ENCODE measurements around the gene NUP58. TPM values are rescaled to one million over a fixed set of nuclear protein-coding genes. Genes with fewer than 3 reads are reported as not detected.

NUP58 gene
- polyA plus RNA-seq, result 36.3 to 51.5 TPM (median 43.8 TPM) in 3 replicates
- 35.9 TPM for polyA plus RNA-seq (2011; ENCODE audit: low read depth)
- polyA plus RNA-seq (2011; cell fraction: cytosol; rRNA removed), result 19.2 and 37.1 TPM in 2 replicates
- polyA plus RNA-seq (2011; cell fraction: nucleus; rRNA removed), result 28.6 and 33.1 TPM in 2 replicates
- 19.8 and 22.0 TPM in 2 replicates for polyA plus RNA-seq (2012; ENCODE audit: low replicate concordance)
- 35.0 to 65.9 TPM (median 57.9 TPM) in 3 replicates for polyA minus RNA-seq
- polyA minus RNA-seq (2011; cell fraction: cytosol; rRNA and poly(A)+ RNA removed), result 29.0 TPM
- 41.3 and 51.5 TPM in 2 replicates for polyA minus RNA-seq (2011; cell fraction: nucleus; rRNA and poly(A)+ RNA removed)

- dilution Hi-C loops (cut with MboI; ENCODE audit: extremely low pct_ligation_motif_present, low sequenced_read_pairs), result no loop called here
Measured at GRCh38 chr13:25301347-25302113, at the start of gene NUP58. TSS of gene NUP58 (plus strand) at chr13:25301625. CDS start at chr13:25301774, 149 bp downstream.

GRCh38 chr13:25252225-25252624, 49.2 kb upstream of the NUP58 start:
- Histone ChIP-seq H3K9me1 (ENCODE audit: control insufficient read depth, extremely low read depth, insufficient read depth, low read length) (no peaks in the 10 kb centered on the region), H3K36me3 (ENCODE audit: control insufficient read depth in 2 of 2, extremely low read depth in 1 of 2, insufficient read depth in 2 of 2, low read length in 2 of 2) (peaks cover 1 to 6% of the 10 kb centered on the region in 2 experiments), H3K4me1 (ENCODE audit: control insufficient read depth, extremely low read depth, insufficient read depth, low read length) (no peaks in the 10 kb centered on the region), H3K4me3 (ENCODE audit: control insufficient read depth in 2 of 3, extremely low read depth in 1 of 3, insufficient read depth in 2 of 3, low read depth in 1 of 3, low read length in 3 of 3) (no peak overlapping the region), H3K9me3 (ENCODE audit: control insufficient read depth, low read depth, low read length) (no peaks in the 10 kb centered on the region), H3K4me2 (ENCODE audit: control insufficient read depth, extremely low read depth, insufficient read depth, low read depth, low read length) (no peak overlapping the region), H3K27me3 (ENCODE audit: control insufficient read depth, extremely low read depth, insufficient read depth, low read length) (no peaks in the 10 kb centered on the region), H2AFZ (ENCODE audit: control insufficient read depth, low read length) (no peak overlapping the region), H3K79me2 (ENCODE audit: control insufficient read depth, insufficient read depth, low read length) (no peaks in the 10 kb centered on the region), H3K27ac (ENCODE audit: control insufficient read depth, insufficient read depth, low read length) (no peak overlapping the region), H4K20me1 (ENCODE audit: control insufficient read depth, extremely low read depth, insufficient read depth, low read length) (no peaks in the 10 kb centered on the region), H3K9ac (ENCODE audit: control insufficient read depth, extremely low read depth, insufficient read depth, low read length) (no peak overlapping the region)
- DNase-seq (ENCODE audit: low read depth, low spot score) (no peak), FAIRE-seq (no peak)
- dilution Hi-C loops (cut with MboI; ENCODE audit: extremely low pct_ligation_motif_present, low sequenced_read_pairs), result no loop called here
- no peak for TF ChIP-seq EZH2 (IDR thresholded peaks at IDR 0.05; ENCODE audit: low read length)
- no peak for TF ChIP-seq CTCF (optimal IDR thresholded peaks at IDR 0.05 in 1 of 3, IDR thresholded peaks at IDR 0.05 in 1 of 3, conservative IDR thresholded peaks at IDR 0.05 in 1 of 3; ENCODE audit: extremely low read depth in 1 of 3, insufficient read depth in 2 of 3, low read length in 3 of 3)

More at GRCh38 chr13:25301347-25302113, at the start of gene NUP58:
- peaks cover 49% of the 10 kb centered on the region for H3K79me2 ChIP-seq (ENCODE audit: control insufficient read depth, insufficient read depth, low read length)
- H3K9me3 ChIP-seq (ENCODE audit: control insufficient read depth, low read depth, low read length), result no peaks in the 10 kb centered on the region
- H3K27ac ChIP-seq (ENCODE audit: control insufficient read depth, insufficient read depth, low read length), result peak within 1 kb of the TSS; percentile 94
- peaks cover 2% of the 10 kb centered on the region for H3K9me1 ChIP-seq (ENCODE audit: control insufficient read depth, extremely low read depth, insufficient read depth, low read length)
- TF ChIP-seq EZH2 (IDR thresholded peaks at IDR 0.05; ENCODE audit: low read length) (no peak), CTCF (optimal IDR thresholded peaks at IDR 0.05 in 1 of 3, IDR thresholded peaks at IDR 0.05 in 1 of 3, conservative IDR thresholded peaks at IDR 0.05 in 1 of 3; ENCODE audit: extremely low read depth in 1 of 3, insufficient read depth in 2 of 3, low read length in 3 of 3) (no peak)
- peaks cover 10% of the 10 kb centered on the region for H3K4me1 ChIP-seq (ENCODE audit: control insufficient read depth, extremely low read depth, insufficient read depth, low read length)
- DNase-seq (ENCODE audit: low read depth, low spot score), result peak; percentile 46
- H3K36me3 ChIP-seq (ENCODE audit: control insufficient read depth in 2 of 2, extremely low read depth in 1 of 2, insufficient read depth in 2 of 2, low read length in 2 of 2), result peaks cover 3 to 4% of the 10 kb centered on the region in 2 experiments
- peak within 1 kb of the TSS; percentile 81 for H3K4me2 ChIP-seq (ENCODE audit: control insufficient read depth, extremely low read depth, insufficient read depth, low read depth, low read length)
- peak within 1 kb of the TSS; percentile 73 to 93 (median 79) for H3K4me3 ChIP-seq (ENCODE audit: control insufficient read depth in 2 of 3, extremely low read depth in 1 of 3, insufficient read depth in 2 of 3, low read depth in 1 of 3, low read length in 3 of 3)
- peak; percentile 83 for FAIRE-seq
- peaks cover 2% of the 10 kb centered on the region for H4K20me1 ChIP-seq (ENCODE audit: control insufficient read depth, extremely low read depth, insufficient read depth, low read length)
- peak within 1 kb of the TSS; percentile 76 for H2AFZ ChIP-seq (ENCODE audit: control insufficient read depth, low read length)
- H3K9ac ChIP-seq (ENCODE audit: control insufficient read depth, extremely low read depth, insufficient read depth, low read length), result peak within 1 kb of the TSS; percentile 96
- no peaks in the 10 kb centered on the region for H3K27me3 ChIP-seq (ENCODE audit: control insufficient read depth, extremely low read depth, insufficient read depth, low read length)
